HFF-Myc (cell line): ENCODE measurements around the gene SLC25A51.

ENCODE experiments used
- DNase-seq: peaks from one replicate; pipeline ENCODE4 v3.0.0-alpha.2; 2011; ENCODE audit warnings: low read depth; ENCODE audit errors: extremely low read depth
- H3K4me3 ChIP-seq: replicated peaks from 2 replicates; pipeline ENCODE4 v1.5.1; 2011; ENCODE audit warnings: low read depth, mild to moderate bottlenecking, control low read depth, low read length
- CTCF ChIP-seq: IDR thresholded peaks from 2 replicates; pipeline ENCODE4 v1.5.1; 2012; ENCODE audit warnings: mild to moderate bottlenecking, low read depth, low read length, control low read depth; ENCODE audit errors: missing control alignments

The SLC25A51 gene

GRCh38 chr9:37936965-37937364, 33.0 kb upstream of the SLC25A51 start:
- no peak for DNase-seq
- H3K4me3 ChIP-seq: no peak overlapping the region
- no peak for TF ChIP-seq CTCF

GRCh38 chr9:37936376-37936775, 32.4 kb upstream of the SLC25A51 start:
- TF ChIP-seq CTCF: no peak

GRCh38 chr9:37935096-37935495, 31.2 kb upstream of the SLC25A51 start:
- DNase-seq: no peak
- TF ChIP-seq CTCF: no peak
- H3K4me3 ChIP-seq: no peak overlapping the region

More at GRCh38 chr9:37936376-37936775, 32.4 kb upstream of the SLC25A51 start:
- H3K4me3 ChIP-seq: no peak overlapping the region
- no peak for DNase-seq

- no peak for DNase-seq
- H3K4me3 ChIP-seq: no peak overlapping the region
- TF ChIP-seq CTCF: no peak
These were observed 27.7 kb upstream of the SLC25A51 start for GRCh38 chr9:37931592-37931991.

GRCh38 chr9:37929441-37929895, 25.5 kb upstream of the SLC25A51 start:
- TF ChIP-seq CTCF: no peak
- peak; percentile 59 for DNase-seq
- H3K4me3 ChIP-seq: no peak overlapping the region

GRCh38 chr9:37928552-37929430, 24.9 kb upstream of the SLC25A51 start:
- TF ChIP-seq CTCF: no peak
- H3K4me3 ChIP-seq: no peak overlapping the region
- DNase-seq: no peak
